ENCODE results near the gene SHISA9. TPM values are rescaled to one million over a fixed set of nuclear protein-coding genes. Genes with fewer than 3 reads are reported as not detected.

SHISA9 gene
- total and polyA plus RNA-seq, 2 of the 4 experiments (the other 2 are of a cell fraction), result under 0.01 TPM; not detected in 1

DNA sequence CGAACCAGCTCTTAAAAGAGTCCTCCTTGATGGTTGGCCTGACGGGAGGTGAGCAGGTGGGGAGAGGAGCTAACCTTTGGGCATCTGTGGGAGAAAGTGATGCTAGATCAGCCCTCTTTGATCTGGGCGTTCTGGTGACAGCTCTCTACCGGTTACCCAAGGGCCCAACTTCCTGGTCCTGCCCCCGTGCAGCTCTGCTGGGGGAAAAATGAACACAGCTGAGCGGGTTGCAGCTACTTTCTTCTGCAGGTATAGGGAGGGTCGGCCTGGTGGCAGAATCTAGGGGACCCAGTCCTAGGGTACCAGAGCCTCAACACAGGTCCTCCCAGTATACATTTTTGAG, 2.9 kb downstream of the SHISA9 start:
- H3K4me3 ChIP-seq (ENCODE audit: insufficient read depth, low read depth, low read length), result no peak overlapping the region
- no peak overlapping the region for H2AK9ac ChIP-seq (replicated peaks; ENCODE audit: low read depth, low read length, poor library complexity)
- ATAC-seq (ENCODE audit: low read depth), result no peak
- no peak overlapping the region for H3K56ac ChIP-seq (ENCODE audit: extremely low read depth, insufficient read depth, low read length)
- H2AFZ ChIP-seq (replicated peaks; ENCODE audit: low read length, poor library complexity), result no peak overlapping the region
- H3K23ac ChIP-seq (ENCODE audit: low read depth, low read length), result no peak overlapping the region
- H4K8ac ChIP-seq (ENCODE audit: low read depth in 2 of 2, low read length in 2 of 2), result no peak overlapping the region
- no peak overlapping the region for H3K9ac ChIP-seq (ENCODE audit: low read depth, low read length)
- ChIA-PET POLR2A (ENCODE audit: unreplicated experiment) (no interaction called here), CTCF (no interaction called here)
- no peaks in the 10 kb centered on the region for H3K9me3 ChIP-seq (ENCODE audit: control insufficient read depth, insufficient read depth, low read length)
- H3K4me2 ChIP-seq (ENCODE audit: low read depth, low read length), result no peak overlapping the region
- no peak overlapping the region for H3K18ac ChIP-seq (ENCODE audit: low read depth, low read length)
- WGBS, 2 experiments (ENCODE audit: extremely low coverage in 2 of 2, insufficient read length in 1 of 2), result 0% methylated on average over 2 of the region's 7 CpGs; no CpG with 5 or more reads in 1 of the 2 experiments
- no peak overlapping the region for H2BK15ac ChIP-seq (ENCODE audit: low read depth, low read length)
- H3K14ac ChIP-seq (replicated peaks; ENCODE audit: low read depth, low read length), result no peak overlapping the region
- no TSS peak for BruUV-seq (replicated peaks)
- no peak overlapping the region for H3K4ac ChIP-seq (ENCODE audit: low read depth, low read length)
- TF ChIP-seq SMC3 (IDR thresholded peaks at IDR 0.05; ENCODE audit: low read depth, low read length), result no peak
- no peak for TF ChIP-seq CEBPB (IDR thresholded peaks at IDR 0.05; ENCODE audit: low read depth, low read length)
- TF ChIP-seq, protein P1, sequence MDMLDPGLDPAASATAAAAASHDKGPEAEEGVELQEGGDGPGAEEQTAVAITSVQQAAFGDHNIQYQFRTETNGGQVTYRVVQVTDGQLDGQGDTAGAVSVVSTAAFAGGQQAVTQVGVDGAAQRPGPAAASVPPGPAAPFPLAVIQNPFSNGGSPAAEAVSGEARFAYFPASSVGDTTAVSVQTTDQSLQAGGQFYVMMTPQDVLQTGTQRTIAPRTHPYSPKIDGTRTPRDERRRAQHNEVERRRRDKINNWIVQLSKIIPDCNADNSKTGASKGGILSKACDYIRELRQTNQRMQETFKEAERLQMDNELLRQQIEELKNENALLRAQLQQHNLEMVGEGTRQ (IDR thresholded peaks at IDR 0.05; ENCODE audit: low read depth, low read length), result no peak
- TF ChIP-seq RFX5 (IDR thresholded peaks at IDR 0.05; ENCODE audit: low read depth, low read length), result no peak
- TF ChIP-seq MAFK (IDR thresholded peaks at IDR 0.05; ENCODE audit: low read depth, low read length), result no peak
- no peak for TF ChIP-seq POLR2A (IDR thresholded peaks at IDR 0.05; ENCODE audit: low read depth, low read length)
- no peak for TF ChIP-seq NFE2L2 (IDR thresholded peaks at IDR 0.05; ENCODE audit: low read depth, low read length)
- TF ChIP-seq, protein P2, sequence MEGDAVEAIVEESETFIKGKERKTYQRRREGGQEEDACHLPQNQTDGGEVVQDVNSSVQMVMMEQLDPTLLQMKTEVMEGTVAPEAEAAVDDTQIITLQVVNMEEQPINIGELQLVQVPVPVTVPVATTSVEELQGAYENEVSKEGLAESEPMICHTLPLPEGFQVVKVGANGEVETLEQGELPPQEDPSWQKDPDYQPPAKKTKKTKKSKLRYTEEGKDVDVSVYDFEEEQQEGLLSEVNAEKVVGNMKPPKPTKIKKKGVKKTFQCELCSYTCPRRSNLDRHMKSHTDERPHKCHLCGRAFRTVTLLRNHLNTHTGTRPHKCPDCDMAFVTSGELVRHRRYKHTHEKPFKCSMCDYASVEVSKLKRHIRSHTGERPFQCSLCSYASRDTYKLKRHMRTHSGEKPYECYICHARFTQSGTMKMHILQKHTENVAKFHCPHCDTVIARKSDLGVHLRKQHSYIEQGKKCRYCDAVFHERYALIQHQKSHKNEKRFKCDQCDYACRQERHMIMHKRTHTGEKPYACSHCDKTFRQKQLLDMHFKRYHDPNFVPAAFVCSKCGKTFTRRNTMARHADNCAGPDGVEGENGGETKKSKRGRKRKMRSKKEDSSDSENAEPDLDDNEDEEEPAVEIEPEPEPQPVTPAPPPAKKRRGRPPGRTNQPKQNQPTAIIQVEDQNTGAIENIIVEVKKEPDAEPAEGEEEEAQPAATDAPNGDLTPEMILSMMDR (conservative IDR thresholded peaks at IDR 0.05; ENCODE audit: low read depth, low read length), result no peak
- no peak for TF ChIP-seq BHLHE40 (IDR thresholded peaks at IDR 0.05; ENCODE audit: low read depth, low read length)
- no peak for TF ChIP-seq MAZ (IDR thresholded peaks at IDR 0.05; ENCODE audit: borderline replicate concordance, low read depth, low read length)
- no peak for TF ChIP-seq CHD1 (IDR thresholded peaks at IDR 0.05; ENCODE audit: low read depth, low read length)
- no peak for TF ChIP-seq RCOR1 (IDR thresholded peaks at IDR 0.05; ENCODE audit: insufficient replicate concordance, low read length)
- H2BK5ac ChIP-seq (ENCODE audit: low read depth, low read length, poor library complexity, severe bottlenecking), result no peak overlapping the region
- no peak overlapping the region for H3K27ac ChIP-seq (ENCODE audit: insufficient read depth, low read length)
- H3K4me1 ChIP-seq (ENCODE audit: control insufficient read depth, insufficient read depth, low read length), result no peaks in the 10 kb centered on the region
- H2AK5ac ChIP-seq (ENCODE audit: low read depth, low read length), result no peak overlapping the region
- DNase-seq, result no peak
- no peaks in the 10 kb centered on the region for H3K79me1 ChIP-seq (ENCODE audit: low read depth in 1 of 2, low read length in 2 of 2)
- no peaks in the 10 kb centered on the region for H4K20me1 ChIP-seq (ENCODE audit: insufficient read depth, low read length)
- no peak overlapping the region for H4K91ac ChIP-seq (ENCODE audit: insufficient read depth, low read depth, low read length)
- H4K5ac ChIP-seq (ENCODE audit: low read depth, low read length), result no peak overlapping the region
- intact Hi-C loops (cut with micrococcal nuclease) (no loop called here), dilution Hi-C loops (cut with HindIII; ENCODE audit: low sequenced_read_pairs, unreplicated experiment) (no loop called here), in situ Hi-C loops (cut with MboI; ENCODE audit: low sequenced_read_pairs) (no loop called here)
- no peak overlapping the region for H2BK20ac ChIP-seq (ENCODE audit: low read depth, low read length)
- H3K36me3 ChIP-seq (ENCODE audit: control insufficient read depth, insufficient read depth, low read length), result no peaks in the 10 kb centered on the region
- peaks cover 26% of the 10 kb centered on the region; the same call in 1 of the 2 replicates for H3K27me3 ChIP-seq (ENCODE audit: control insufficient read depth, insufficient read depth, low read length)
- no peak overlapping the region for H2BK120ac ChIP-seq (ENCODE audit: low read depth, low read length)
- H3K9me1 ChIP-seq (ENCODE audit: insufficient read depth, low read length), result no peaks in the 10 kb centered on the region
